Adrenal gland (tissue), 12 donors: ENCODE results near the gene CST7. TPM values are rescaled to one million over a fixed set of nuclear protein-coding genes. Genes with fewer than 3 reads are reported as not detected.

Experiments used
- DNase-seq, 7 donors: peaks; one replicate each; pipeline ENCODE4 v3.0.0-alpha.2; 2019 to 2020
- H3K27ac ChIP-seq, 5 donors: fragments of 200-600 bp; sonication (generic) in 4 of 5; 1 replicate in 3 of 5; 2 replicates in 2 of 5; pipeline versions ENCODE4 v1.5.1 to v1.8.0; 2016 to 2020; ENCODE audit warnings: mild to moderate bottlenecking in 1 of 5
- H3K27me3 ChIP-seq: fragments of 200-600 bp; 2 replicates; pipeline ENCODE4 v1.8.0; 2021
- H3K36me3 ChIP-seq, 2 donors: fragments of 200-600 bp; replicated peaks in 1 of 2; 1 replicate in 1 of 2; 2 replicates in 1 of 2; pipeline versions ENCODE4 v1.5.1 to v1.8.0; 2018 to 2022
- H3K4me1 ChIP-seq, 2 donors: fragments of 200-600 bp; replicated peaks in 1 of 2; 1 replicate in 1 of 2; 2 replicates in 1 of 2; pipeline versions ENCODE4 v1.5.1 to v1.8.0; 2018 to 2021
- H3K4me3 ChIP-seq, 4 donors: fragments of 200-600 bp; sonication (generic) in 3 of 4; one replicate each; pipeline ENCODE4 v1.5.1; 2016 to 2018
- H3K9me3 ChIP-seq, 3 donors: fragments of 200-600 bp; sonication (generic) in 1 of 3; replicated peaks in 1 of 3; 1 replicate in 2 of 3; 2 replicates in 1 of 3; pipeline versions ENCODE4 v1.5.1 to v1.8.0; 2016 to 2021
- CTCF ChIP-seq, 6 experiments: fragments of 450-650 bp in 4 of 6; fragments of 200-600 bp in 2 of 6; sonication (generic) in 1 of 6; IDR thresholded peaks; 1 replicate in 5 of 6; 2 replicates in 1 of 6; pipeline versions ENCODE4 v1.5.1 to v1.8.0; 2016 to 2021; ENCODE audit warnings: antibody characterized with exemption in 6 of 6, mild to moderate bottlenecking in 2 of 6, moderate library complexity in 1 of 6
- POLR2A ChIP-seq, 2 donors: fragments of 450-650 bp; IDR thresholded peaks; one replicate each; pipeline ENCODE4 v1.6.1; 2017; ENCODE audit warnings: antibody characterized with exemption in 2 of 2, mild to moderate bottlenecking in 2 of 2, moderate library complexity in 1 of 2
- WGBS, 4 donors: extraction: QIAGEN DNeasy Blood & Tissue Kit in 2 of 4; methylation state at CpG; one replicate each; pipeline versions ENCODE4 v1.1.5 to v1.1.7; 2013 to 2017; 5-methylcytosine and 5-hydroxymethylcytosine counted together
- intact Hi-C, 2 donors: fragments of 100-400 bp; cut with DNase I; formaldehyde crosslinking; loops; one replicate each; pipeline versions ENCODE4 v1.14.1 to v1.15.0; 2022 to 2023
- polyA plus RNA-seq, 3 donors: library from polyadenylated mRNA; stranded (reverse); fragments of 200-250 nt in 2 of 3; fragments of 350-450 nt in 1 of 3; fragmentation: Illumina TruSeq in 1 of 3; extraction: RNeasy Lipid Tissue Mini Kit (QIAGEN cat#74804) in 1 of 3; gene quantifications; one replicate each; pipeline ENCODE4 v1.2.3, GENCODE V29; 2013 to 2014
- total RNA-seq, 9 donors: library from RNA; depleted of rRNA in 4 of 9; stranded (reverse); fragments of >200 nt in 4 of 9; fragments of 120-200 nt in 1 of 9; fragmentation: NEBNext Ultra II Directional in 1 of 9; extraction: Animal tissue kit (Norgen Biotek cat#: 25700) in 1 of 9; gene quantifications; one replicate each; pipeline versions ENCODE4 v1.1.0 to v1.2.4, GENCODE V29; 2013 to 2023
- donor health status: healthy with polysubstance abuse.
- donor health status: Bipolar disorder and iron deficiency.
- donor health status: DM: yes; HTN: yes; CAD: no.
- donor health status: DM: no; HTN: no; CAD: no.
- donor health status: DM: no; HTN: no; CAD: no.
- donor health status: DM: yes; HTN: yes; CAD: no.

CST7 gene
- total and polyA plus RNA-seq, 12 donors: 0.17 to 4.1 (median 0.93) TPM

GRCh38 chr20:24949756-24950127 lies 673 bp downstream of the CST7 start:
- DNase-seq: no peak
- Histone ChIP-seq H3K9me3 (no peaks in the 10 kb centered on the region), H3K27me3 (no peaks in the 10 kb centered on the region), H3K27ac (no peak overlapping the region), H3K4me1 (no peaks in the 10 kb centered on the region), H3K4me3 (no peak overlapping the region), H3K36me3 (no peaks in the 10 kb centered on the region)
- no peak for TF ChIP-seq CTCF (IDR thresholded peaks at IDR 0.05)
- no peak for TF ChIP-seq POLR2A (IDR thresholded peaks at IDR 0.05)
- 30 to 61% (median 59%) methylated on average over 3 to 6 of the region's 6 CpGs; no CpG with 5 or more reads in 1 of the 4 donors for WGBS, 4 donors
- intact Hi-C loops: no loop called here

- TF ChIP-seq POLR2A (IDR thresholded peaks at IDR 0.05) (no peak), CTCF (IDR thresholded peaks at IDR 0.05) (no peak)
- Histone ChIP-seq H3K27me3 (no peaks in the 10 kb centered on the region), H3K4me1 (no peaks in the 10 kb centered on the region), H3K36me3 (no peaks in the 10 kb centered on the region), H3K4me3 (no peak overlapping the region), H3K27ac (no peak overlapping the region), H3K9me3 (no peaks in the 10 kb centered on the region)
- WGBS, 4 donors: 33 to 68% (median 54%) methylated on average over 1 to 12 of the region's 12 CpGs
- peak in 2 of 7 donors; percentile 19 to 48 for DNase-seq
- intact Hi-C loops: no loop called here
Observed at GRCh38 chr20:24950128-24950835, 1.2 kb downstream of the CST7 start.

- Histone ChIP-seq H3K27me3 (no peaks in the 10 kb centered on the region), H3K36me3 (no peaks in the 10 kb centered on the region), H3K4me1 (no peaks in the 10 kb centered on the region), H3K27ac (no peak overlapping the region), H3K4me3 (no peak overlapping the region), H3K9me3 (no peaks in the 10 kb centered on the region)
- intact Hi-C loops: no loop called here
- TF ChIP-seq CTCF (IDR thresholded peaks at IDR 0.05) (no peak), POLR2A (IDR thresholded peaks at IDR 0.05) (no peak)
- DNase-seq: peak in 2 of 7 donors; percentile 12 to 45
- 68 to 89% (median 74%) methylated on average over 6 to 16 of the region's 16 CpGs for WGBS, 4 donors
Observed at GRCh38 chr20:24950836-24951525, 1.9 kb downstream of the CST7 start.

GRCh38 chr20:24951536-24952083 lies 2.5 kb downstream of the CST7 start:
- DNase-seq: peak in 2 of 7 donors; percentile 16 to 45
- intact Hi-C loops: no loop called here

More at GRCh38 chr20:24951536-24952083, 2.5 kb downstream of the CST7 start:
- Histone ChIP-seq H3K4me3 (no peak overlapping the region), H3K27me3 (no peaks in the 10 kb centered on the region), H3K36me3 (no peaks in the 10 kb centered on the region), H3K4me1 (no peaks in the 10 kb centered on the region), H3K9me3 (no peaks in the 10 kb centered on the region), H3K27ac (no peak overlapping the region)
- 29 to 42% (median 41%) methylated on average over 6 to 11 of the region's 11 CpGs for WGBS, 4 donors
- TF ChIP-seq CTCF (IDR thresholded peaks at IDR 0.05) (no peak), POLR2A (IDR thresholded peaks at IDR 0.05) (no peak)
